Liver (tissue), 9 donors: ENCODE results near the gene CSRNP2. TPM values are rescaled to one million over a fixed set of nuclear protein-coding genes. Genes with fewer than 3 reads are reported as not detected.
A peak's percentile ranks its signal among the peaks of the same experiment; 100 is the strongest.

Experiments
- DNase-seq: peaks from one replicate; pipeline ENCODE4 v3.0.0-alpha.2; 2017; ENCODE audit warnings: low spot score
- H3K27ac ChIP-seq, 2 donors: one replicate each; pipeline ENCODE4 v1.7.0; 2013; ENCODE audit warnings: inconsistent platforms in 2 of 2, low read length in 2 of 2, control low read depth in 1 of 2, low read depth in 1 of 2, mild to moderate bottlenecking in 1 of 2
- H3K27me3 ChIP-seq, 4 donors: one replicate each; pipeline versions ENCODE4 v1.6.1 to v1.7.0; 2013; ENCODE audit warnings: low read length in 3 of 4, inconsistent platforms in 1 of 4, mild to moderate bottlenecking in 1 of 4, moderate library complexity in 1 of 4; ENCODE audit not compliant: control insufficient read depth in 4 of 4, insufficient read depth in 4 of 4
- H3K36me3 ChIP-seq, 4 donors: one replicate each; pipeline versions ENCODE4 v1.6.1 to v1.7.0; 2013; ENCODE audit warnings: low read length in 3 of 4, mild to moderate bottlenecking in 3 of 4, low read depth in 1 of 4, moderate library complexity in 1 of 4; ENCODE audit not compliant: control insufficient read depth in 4 of 4, insufficient read depth in 3 of 4
- H3K4me1 ChIP-seq, 4 donors: one replicate each; pipeline versions ENCODE4 v1.6.1 to v1.7.0; 2013; ENCODE audit warnings: low read length in 3 of 4, mild to moderate bottlenecking in 3 of 4, moderate library complexity in 1 of 4; ENCODE audit not compliant: control insufficient read depth in 4 of 4, insufficient read depth in 4 of 4
- H3K4me3 ChIP-seq, 3 donors: one replicate each; pipeline versions ENCODE4 v1.6.1 to v1.7.0; 2013; ENCODE audit warnings: low read length in 3 of 3, control low read depth in 1 of 3, low read depth in 1 of 3, mild to moderate bottlenecking in 1 of 3
- H3K9ac ChIP-seq, 2 donors: one replicate each; pipeline ENCODE4 v1.7.0; 2013; ENCODE audit warnings: low read length in 2 of 2, mild to moderate bottlenecking in 2 of 2, moderate library complexity in 2 of 2, control low read depth in 1 of 2, low read depth in 1 of 2
- H3K9me3 ChIP-seq, 4 donors: one replicate each; pipeline versions ENCODE4 v1.6.1 to v1.7.0; 2013; ENCODE audit warnings: low read length in 3 of 4; ENCODE audit not compliant: control insufficient read depth in 4 of 4
- ATF3 ChIP-seq: IDR thresholded peaks from 2 replicates; pipeline ENCODE4 v1.6.1; 2016; ENCODE audit warnings: antibody characterized with exemption
- CTCF ChIP-seq: fragments of 150-350 bp; IDR thresholded peaks from 2 replicates; pipeline ENCODE4 v1.5.1; 2017; ENCODE audit warnings: improper control_type of control experiment, low read depth, low read length; ENCODE audit not compliant: missing input control
- FOXA1 ChIP-seq: IDR thresholded peaks from 2 replicates; pipeline ENCODE4 v1.6.1; 2016; ENCODE audit warnings: antibody characterized with exemption
- FOXA2 ChIP-seq: IDR thresholded peaks from 2 replicates; pipeline ENCODE4 v1.6.1; 2016; ENCODE audit warnings: antibody characterized with exemption
- GABPA ChIP-seq, 2 donors: IDR thresholded peaks in 1 of 2; conservative IDR thresholded peaks in 1 of 2; 2 replicates each; pipeline ENCODE4 v1.6.1; 2016; ENCODE audit warnings: antibody characterized with exemption in 2 of 2, mild to moderate bottlenecking in 1 of 2, moderate library complexity in 1 of 2
- HNF4A ChIP-seq, 2 donors: conservative IDR thresholded peaks; 2 replicates each; pipeline ENCODE4 v1.6.1; 2016; ENCODE audit warnings: antibody characterized with exemption in 2 of 2, mild to moderate bottlenecking in 2 of 2
- HNF4G ChIP-seq: IDR thresholded peaks from 2 replicates; pipeline ENCODE4 v1.6.1; 2016; ENCODE audit warnings: antibody characterized with exemption
- JUND ChIP-seq, 2 donors: IDR thresholded peaks; 2 replicates each; pipeline ENCODE4 v1.6.1; 2016; ENCODE audit warnings: antibody characterized with exemption in 2 of 2
- MAX ChIP-seq: IDR thresholded peaks from 2 replicates; pipeline ENCODE4 v1.6.1; 2016; ENCODE audit warnings: antibody characterized with exemption
- NR2F2 ChIP-seq: IDR thresholded peaks from 2 replicates; pipeline ENCODE4 v1.6.1; 2016; ENCODE audit warnings: antibody characterized with exemption
- RAD21 ChIP-seq, 2 donors: IDR thresholded peaks; 2 replicates each; pipeline ENCODE4 v1.6.1; 2016; ENCODE audit warnings: antibody characterized with exemption in 2 of 2, mild to moderate bottlenecking in 2 of 2
- REST ChIP-seq: IDR thresholded peaks from 2 replicates; pipeline ENCODE4 v1.6.1; 2016; ENCODE audit warnings: antibody characterized with exemption, mild to moderate bottlenecking
- RXRA ChIP-seq, 2 donors: IDR thresholded peaks; 2 replicates each; pipeline ENCODE4 v1.6.1; 2017 to 2018; ENCODE audit warnings: antibody characterized with exemption in 2 of 2, mild to moderate bottlenecking in 1 of 2
- SP1 ChIP-seq: IDR thresholded peaks from 2 replicates; pipeline ENCODE4 v1.6.1; 2018; ENCODE audit warnings: antibody characterized with exemption, mild to moderate bottlenecking
- TAF1 ChIP-seq: conservative IDR thresholded peaks from 2 replicates; pipeline ENCODE4 v1.6.1; 2016; ENCODE audit warnings: antibody characterized with exemption, mild to moderate bottlenecking
- YY1 ChIP-seq: IDR thresholded peaks from 2 replicates; pipeline ENCODE4 v1.6.1; 2016; ENCODE audit warnings: antibody characterized with exemption, mild to moderate bottlenecking
- ZBTB33 ChIP-seq: IDR thresholded peaks from 2 replicates; pipeline ENCODE4 v1.6.1; 2016; ENCODE audit warnings: antibody characterized with exemption
- WGBS: extraction: QIAGEN DNeasy Blood & Tissue Kit; methylation state at CpG from one replicate; pipeline ENCODE4 v1.1.7; 2013; 5-methylcytosine and 5-hydroxymethylcytosine counted together
- polyA plus RNA-seq, 2 donors: library from polyadenylated mRNA; stranded (reverse) in 1 of 2; unstranded in 1 of 2; fragments of 200-250 nt in 1 of 2; fragments of >200 nt in 1 of 2; fragmentation: Nextera tagmentation in 1 of 2; extraction: Ambion mirVana in 1 of 2; gene quantifications; one replicate each; pipeline versions ENCODE4 v1.2.1 to v1.2.3, GENCODE V29; 2013 to 2015
- total RNA-seq, 2 donors: library from RNA; depleted of rRNA; stranded (reverse); fragments of >200 nt; gene quantifications; one replicate each; pipeline ENCODE4 v1.2.3, GENCODE V29; 2014
- donor health status: healthy.
- donor health status: healthy.
- donor health status: healthy.
- donor health status: healthy.
- donor health status: healthy.

Gene CSRNP2
- total and polyA plus RNA-seq, 4 donors, result 2.0 to 8.4 (median 3.9) TPM

GRCh38 chr12:51071663-51072062 lies 11.7 kb downstream of the CSRNP2 start:
- no peak overlapping the region for H3K4me3 ChIP-seq
- no peaks in the 10 kb centered on the region for H3K27me3 ChIP-seq
- H3K4me1 ChIP-seq, result peaks cover 0 to 5% (median under 1%) of the 10 kb centered on the region in 4 donors
- H3K9ac ChIP-seq, result no peak overlapping the region
- TF ChIP-seq HNF4A (conservative IDR thresholded peaks at IDR 0.05), result no peak
- no peak for TF ChIP-seq ATF3
- no peak for TF ChIP-seq FOXA2
- TF ChIP-seq REST, result no peak
- no peak for TF ChIP-seq RXRA (IDR thresholded peaks at IDR 0.05)
- TF ChIP-seq TAF1, result no peak
- no peak for TF ChIP-seq YY1
- TF ChIP-seq JUND (IDR thresholded peaks at IDR 0.05), result no peak
- no peak for TF ChIP-seq ZBTB33
- TF ChIP-seq NR2F2, result no peak
- TF ChIP-seq GABPA (IDR thresholded peaks at IDR 0.05 in 1 of 2, conservative IDR thresholded peaks at IDR 0.05 in 1 of 2), result no peak
- no peak for TF ChIP-seq CTCF
- TF ChIP-seq FOXA1, result no peak
- no peak for TF ChIP-seq RAD21 (IDR thresholded peaks at IDR 0.05)
- no peak for TF ChIP-seq SP1
- TF ChIP-seq MAX, result no peak
- DNase-seq, result no peak
- H3K9me3 ChIP-seq, result no peaks in the 10 kb centered on the region
- H3K36me3 ChIP-seq, result peaks cover 4 to 22% (median 12%) of the 10 kb centered on the region in 4 donors
- H3K27ac ChIP-seq, result no peak overlapping the region
- 94% methylated on average over 2 of the region's 2 CpGs for WGBS

GRCh38 chr12:51070004-51070403 lies 13.4 kb downstream of the CSRNP2 start:
- Histone ChIP-seq H3K4me1 (peaks cover 0 to 5% (median 0%) of the 10 kb centered on the region in 4 donors), H3K27me3 (no peaks in the 10 kb centered on the region), H3K9ac (no peak overlapping the region), H3K9me3 (no peaks in the 10 kb centered on the region), H3K27ac (peak overlapping the region in 1 of 2 donors; percentile 54), H3K4me3 (no peak overlapping the region), H3K36me3 (peaks cover 5 to 25% (median 17%) of the 10 kb centered on the region in 4 donors)
- DNase-seq, result peak; percentile 36
- WGBS, result 69% methylated on average over 3 of the region's 3 CpGs
- TF ChIP-seq JUND (IDR thresholded peaks at IDR 0.05), result peak in 1 of 2 donors; percentile 46
- peak in 1 of 2 donors; percentile 47 for TF ChIP-seq RXRA (IDR thresholded peaks at IDR 0.05)
- TF ChIP-seq ZBTB33, result peak; percentile 49
- peak; percentile 67 for TF ChIP-seq MAX
- TF ChIP-seq REST, result no peak
- TF ChIP-seq HNF4G, result no peak
- peak; percentile 29 to 54 for TF ChIP-seq HNF4A (conservative IDR thresholded peaks at IDR 0.05)
- peak in 1 of 2 donors; percentile 44 for TF ChIP-seq GABPA (IDR thresholded peaks at IDR 0.05 in 1 of 2, conservative IDR thresholded peaks at IDR 0.05 in 1 of 2)
- peak; percentile 89 for TF ChIP-seq ATF3
- peak; percentile 16 to 20 for TF ChIP-seq RAD21 (IDR thresholded peaks at IDR 0.05)
- no peak for TF ChIP-seq FOXA1
- peak; percentile 66 for TF ChIP-seq YY1
